Inferior parietal cortex (tissue), 1 donor: Measurements from ENCODE around the gene SUV39H2.
"Not testable (repeated sequence)": the region's sequence is repeated elsewhere in the genome, so short reads cannot be mapped to it uniquely, and the experiment has no call there.

Source experiments
- DNase-seq: peaks from one replicate; pipeline ENCODE4 v3.0.0-alpha.2; 2016; ENCODE audit errors: extremely low spot score

SUV39H2 gene

GRCh38 chr10:14878266-14879123 is at the start of gene SUV39H2:
SUV39H2 (plus strand) TSS chr10:14878866; CDS start chr10:14878889, 23 bp downstream.
- peak; percentile 91 for DNase-seq

GRCh38 chr10:14833106-14833505 is 45.6 kb upstream of the SUV39H2 start:
- DNase-seq = no peak

GRCh38 chr10:14836208-14836607 is 42.5 kb upstream of the SUV39H2 start:
- DNase-seq = no peak

- peak; percentile 66 for DNase-seq
Observed at GRCh38 chr10:14837003-14837756, 41.5 kb upstream of the SUV39H2 start.

GRCh38 chr10:14837757-14838581 is 40.7 kb upstream of the SUV39H2 start, which contains the start of the genes CDNF, HSPA14 and MSANTD7:
CDNF (minus strand) TSS chr10:14838037; CDS start chr10:14837946, 91 bp downstream.
HSPA14 (plus strand) TSS chr10:14838306; CDS start chr10:14838403, 97 bp downstream.
MSANTD7 (plus strand) TSS chr10:14838306; CDS start chr10:14842285, 3,979 bp downstream.
- peak; percentile 100 for DNase-seq

- no peak for DNase-seq
Observed at GRCh38 chr10:14838582-14839304, 39.9 kb upstream of the SUV39H2 start.

GRCh38 chr10:14839305-14839695 is 39.4 kb upstream of the SUV39H2 start:
- no peak for DNase-seq

- no peak for DNase-seq
Observed at GRCh38 chr10:14840178-14840577, 38.5 kb upstream of the SUV39H2 start.

GRCh38 chr10:14843327-14843988 is 35.2 kb upstream of the SUV39H2 start:
- no peak for DNase-seq

- no peak for DNase-seq
Observed at GRCh38 chr10:14844948-14845347, 33.7 kb upstream of the SUV39H2 start.

- no peak for DNase-seq
Observed at GRCh38 chr10:14852236-14852635, 26.4 kb upstream of the SUV39H2 start.

- DNase-seq = no peak
Observed at GRCh38 chr10:14855453-14855852, 23.2 kb upstream of the SUV39H2 start.

GRCh38 chr10:14858338-14858960 is 20.2 kb upstream of the SUV39H2 start:
- no peak for DNase-seq

GRCh38 chr10:14859043-14859442 is 19.6 kb upstream of the SUV39H2 start:
- DNase-seq = no peak

GRCh38 chr10:14859775-14860174 is 18.9 kb upstream of the SUV39H2 start:
- no peak for DNase-seq

- no peak for DNase-seq
Observed at GRCh38 chr10:14860791-14861190, 17.9 kb upstream of the SUV39H2 start.

GRCh38 chr10:14864466-14864865 is 14.2 kb upstream of the SUV39H2 start:
- DNase-seq = not testable (repeated sequence)

GRCh38 chr10:14864871-14865270 is 13.8 kb upstream of the SUV39H2 start:
- DNase-seq = not testable (repeated sequence)

GRCh38 chr10:14873090-14873760 is 5.4 kb upstream of the SUV39H2 start:
- no peak for DNase-seq
